Measurements from ENCODE around the gene TPCN1.

- TF ChIP-seq, protein P1, sequence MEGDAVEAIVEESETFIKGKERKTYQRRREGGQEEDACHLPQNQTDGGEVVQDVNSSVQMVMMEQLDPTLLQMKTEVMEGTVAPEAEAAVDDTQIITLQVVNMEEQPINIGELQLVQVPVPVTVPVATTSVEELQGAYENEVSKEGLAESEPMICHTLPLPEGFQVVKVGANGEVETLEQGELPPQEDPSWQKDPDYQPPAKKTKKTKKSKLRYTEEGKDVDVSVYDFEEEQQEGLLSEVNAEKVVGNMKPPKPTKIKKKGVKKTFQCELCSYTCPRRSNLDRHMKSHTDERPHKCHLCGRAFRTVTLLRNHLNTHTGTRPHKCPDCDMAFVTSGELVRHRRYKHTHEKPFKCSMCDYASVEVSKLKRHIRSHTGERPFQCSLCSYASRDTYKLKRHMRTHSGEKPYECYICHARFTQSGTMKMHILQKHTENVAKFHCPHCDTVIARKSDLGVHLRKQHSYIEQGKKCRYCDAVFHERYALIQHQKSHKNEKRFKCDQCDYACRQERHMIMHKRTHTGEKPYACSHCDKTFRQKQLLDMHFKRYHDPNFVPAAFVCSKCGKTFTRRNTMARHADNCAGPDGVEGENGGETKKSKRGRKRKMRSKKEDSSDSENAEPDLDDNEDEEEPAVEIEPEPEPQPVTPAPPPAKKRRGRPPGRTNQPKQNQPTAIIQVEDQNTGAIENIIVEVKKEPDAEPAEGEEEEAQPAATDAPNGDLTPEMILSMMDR (IDR thresholded peaks at IDR 0.05) = no peak
- TF ChIP-seq POLR2A (IDR thresholded peaks at IDR 0.05) = no peak
These were observed 107.2 kb downstream of the TPCN1 start for GRCh38 chr12:113328368-113328889.
